WTC11 (cell line): ENCODE measurements around the gene SLC44A3. TPM values are rescaled to one million over a fixed set of nuclear protein-coding genes. Genes with fewer than 3 reads are reported as not detected.

Source experiments
- ATAC-seq: fragments of 200-7000 bp; cut with Tn5 transposase; 2 replicates; pipeline ENCODE4 v1.10.0; 2021; ENCODE audit warnings: mild to moderate bottlenecking, moderate library complexity
- CTCF ChIA-PET: fragments of 300-600 bp; sonication (Branson Sonifier 250); formaldehyde crosslinking; loops from one replicate; lab custom pipeline; 2021; ENCODE audit warnings: antibody characterized with exemption; lab: Charles Lee
- POLR2A ChIA-PET: fragments of 350-600 bp; sonication (Branson Sonifier 250); formaldehyde crosslinking; loops from one replicate; lab custom pipeline; 2021; ENCODE audit warnings: antibody characterized with exemption; lab: Charles Lee
- DNase-seq: peaks from one replicate; pipeline ENCODE4 v3.0.0; 2021; ENCODE audit warnings: low spot score
- H3K27ac Mint-ChIP-seq: 2 replicates; pipeline ENCODE4 v1.8.0; 2021; ENCODE audit warnings: mixed read lengths
- H3K27me3 Mint-ChIP-seq: 2 replicates; pipeline ENCODE4 v1.8.0; 2021; ENCODE audit warnings: low read depth, mild to moderate bottlenecking, moderate library complexity, mixed read lengths
- H3K36me3 Mint-ChIP-seq: 2 replicates; pipeline ENCODE4 v1.8.0; 2021; ENCODE audit warnings: mixed read lengths
- H3K4me1 Mint-ChIP-seq: 2 replicates; pipeline ENCODE4 v1.8.0; 2022; ENCODE audit warnings: mixed read lengths
- H3K4me3 Mint-ChIP-seq: 2 replicates; pipeline ENCODE4 v1.8.0; 2021; ENCODE audit warnings: mild to moderate bottlenecking, moderate library complexity, mixed read lengths
- H3K9me3 Mint-ChIP-seq: 2 replicates; pipeline ENCODE4 v1.8.0; 2021; ENCODE audit warnings: mixed read lengths
- ETV6 ChIP-seq: sonication (generic); formaldehyde crosslinking; IDR thresholded peaks from 2 replicates; pipeline ENCODE4 v1.8.1; 2022; ENCODE audit warnings: mild to moderate bottlenecking, missing genetic modification reagents
- FOXK1 ChIP-seq: sonication (generic); formaldehyde crosslinking; IDR thresholded peaks from 2 replicates; pipeline ENCODE4 v1.8.0; 2022; ENCODE audit warnings: mild to moderate bottlenecking, moderate library complexity, missing genetic modification reagents
- GTF2I ChIP-seq: fragments of 250-450 bp; sonication (Bioruptor Pico); conservative IDR thresholded peaks from 2 replicates; pipeline ENCODE4 v1.4.0; 2021; ENCODE audit warnings: mild to moderate bottlenecking
- KAT7 ChIP-seq: sonication (generic); formaldehyde crosslinking; IDR thresholded peaks from 2 replicates; pipeline ENCODE4 v1.8.1; 2023; ENCODE audit warnings: missing genetic modification reagents, mild to moderate bottlenecking, borderline replicate concordance
- MYBL2 ChIP-seq: sonication (generic); formaldehyde crosslinking; IDR thresholded peaks from 2 replicates; pipeline ENCODE4 v1.8.1; 2023; ENCODE audit warnings: mild to moderate bottlenecking, moderate library complexity, missing genetic modification reagents
- NFE2L1 ChIP-seq: sonication (generic); formaldehyde crosslinking; IDR thresholded peaks from 2 replicates; pipeline ENCODE4 v1.8.1; 2023; ENCODE audit warnings: missing genetic modification reagents
- NR2C2 ChIP-seq: sonication (generic); formaldehyde crosslinking; IDR thresholded peaks from 2 replicates; pipeline ENCODE4 v1.8.0; 2022; ENCODE audit warnings: mild to moderate bottlenecking, missing genetic modification reagents
- OVOL2 ChIP-seq: fragments of 250-450 bp; sonication (Bioruptor Pico); IDR thresholded peaks from 2 replicates; pipeline ENCODE4 v1.9.0; 2021; ENCODE audit warnings: mild to moderate bottlenecking, borderline replicate concordance
- PRDM15 ChIP-seq: sonication (generic); formaldehyde crosslinking; IDR thresholded peaks from 2 replicates; pipeline ENCODE4 v1.8.0; 2022; ENCODE audit warnings: missing genetic modification reagents
- RELA ChIP-seq: sonication (generic); formaldehyde crosslinking; IDR thresholded peaks from 2 replicates; pipeline ENCODE4 v1.8.1; 2022; ENCODE audit warnings: missing genetic modification reagents, mild to moderate bottlenecking, borderline replicate concordance
- TCF7 ChIP-seq: sonication (generic); formaldehyde crosslinking; IDR thresholded peaks from 2 replicates; pipeline ENCODE4 v1.8.0; 2022; ENCODE audit warnings: mild to moderate bottlenecking, low read depth, missing genetic modification reagents, moderate library complexity
- TP53 ChIP-seq: sonication (generic); formaldehyde crosslinking; IDR thresholded peaks from 2 replicates; pipeline ENCODE4 v1.8.1; 2023; ENCODE audit warnings: mild to moderate bottlenecking, missing genetic modification reagents
- ZBTB43 ChIP-seq: sonication (generic); formaldehyde crosslinking; IDR thresholded peaks from 2 replicates; pipeline ENCODE4 v1.8.1; 2023; ENCODE audit warnings: mild to moderate bottlenecking, missing genetic modification reagents
- ZNF219 ChIP-seq: sonication (generic); formaldehyde crosslinking; IDR thresholded peaks from 2 replicates; pipeline ENCODE4 v1.8.0; 2023; ENCODE audit warnings: missing genetic modification reagents, mild to moderate bottlenecking, borderline replicate concordance
- ZNF232 ChIP-seq: sonication (generic); formaldehyde crosslinking; IDR thresholded peaks from 2 replicates; pipeline ENCODE4 v1.8.0; 2022; ENCODE audit warnings: mild to moderate bottlenecking, missing genetic modification reagents
- total RNA-seq: library from RNA; stranded (reverse); gene quantifications from 3 replicates; pipeline ENCODE4 v1.2.3, GENCODE V29; 2021
- TF ChIP-seq, protein P1 (sequence below): sonication (generic); formaldehyde crosslinking; IDR thresholded peaks from 2 replicates; pipeline ENCODE4 v1.8.1; 2023; ENCODE audit warnings: mild to moderate bottlenecking, missing genetic modification reagents, moderate library complexity
- TF ChIP-seq, protein P2 (sequence below): sonication (generic); formaldehyde crosslinking; IDR thresholded peaks from 2 replicates; pipeline ENCODE4 v1.8.1; 2022; ENCODE audit warnings: mild to moderate bottlenecking, moderate library complexity, missing genetic modification reagents
- TF ChIP-seq, protein P3 (sequence below): sonication (generic); formaldehyde crosslinking; IDR thresholded peaks from 2 replicates; pipeline ENCODE4 v1.8.0; 2023; ENCODE audit warnings: missing genetic modification reagents, mild to moderate bottlenecking, borderline replicate concordance
- TF ChIP-seq, protein P4 (sequence below): fragments of 250-450 bp; sonication (Bioruptor Pico); IDR thresholded peaks from 2 replicates; pipeline ENCODE4 v2.1.2; 2022; ENCODE audit warnings: mild to moderate bottlenecking, moderate library complexity

The SLC44A3 gene
- total RNA-seq, 1 experiment from 2014 or later = 4.7 TPM

DNA sequence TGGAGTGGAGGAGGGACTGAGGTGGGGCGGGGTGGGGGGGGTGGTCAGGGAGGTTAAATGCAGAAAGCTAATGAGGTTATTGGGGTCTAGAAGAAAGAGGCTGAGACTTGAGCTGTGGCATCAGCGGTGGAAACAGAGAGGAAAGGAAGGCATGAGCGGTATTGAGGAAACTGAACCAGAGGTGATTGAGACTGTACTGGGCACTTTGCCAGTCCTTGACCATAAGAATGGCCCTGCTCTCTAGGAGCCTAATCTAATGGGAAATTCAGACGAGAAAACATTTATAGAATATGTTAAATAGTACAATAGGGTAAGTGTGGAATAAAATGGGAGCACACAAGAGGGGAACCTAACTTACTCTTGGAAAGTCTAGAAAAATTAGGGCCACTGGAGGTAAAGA is 23.7 kb downstream of the SLC44A3 start:
- no peaks in the 10 kb centered on the region for H3K36me3 Mint-ChIP-seq
- H3K9me3 Mint-ChIP-seq = no peaks in the 10 kb centered on the region
- no peaks in the 10 kb centered on the region for H3K4me1 Mint-ChIP-seq
- TF ChIP-seq, protein P1, sequence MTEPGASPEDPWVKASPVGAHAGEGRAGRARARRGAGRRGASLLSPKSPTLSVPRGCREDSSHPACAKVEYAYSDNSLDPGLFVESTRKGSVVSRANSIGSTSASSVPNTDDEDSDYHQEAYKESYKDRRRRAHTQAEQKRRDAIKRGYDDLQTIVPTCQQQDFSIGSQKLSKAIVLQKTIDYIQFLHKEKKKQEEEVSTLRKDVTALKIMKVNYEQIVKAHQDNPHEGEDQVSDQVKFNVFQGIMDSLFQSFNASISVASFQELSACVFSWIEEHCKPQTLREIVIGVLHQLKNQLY (CRISPR knock-in tag) = no peak
- TF ChIP-seq ZNF232 (CRISPR knock-in tag) (no peak), RELA (CRISPR knock-in tag) (no peak), OVOL2 (CRISPR knock-in tag) (no peak), FOXK1 (CRISPR knock-in tag) (no peak), GTF2I (CRISPR knock-in tag) (no peak), PRDM15 (CRISPR knock-in tag) (no peak), ZBTB43 (CRISPR knock-in tag) (no peak), NR2C2 (no peak), MYBL2 (CRISPR knock-in tag) (no peak), ZNF219 (no peak), KAT7 (no peak), ETV6 (CRISPR knock-in tag) (no peak), NFE2L1 (CRISPR knock-in tag) (no peak), TP53 (CRISPR knock-in tag) (no peak), TCF7 (CRISPR knock-in tag) (no peak)
- TF ChIP-seq, protein P2, sequence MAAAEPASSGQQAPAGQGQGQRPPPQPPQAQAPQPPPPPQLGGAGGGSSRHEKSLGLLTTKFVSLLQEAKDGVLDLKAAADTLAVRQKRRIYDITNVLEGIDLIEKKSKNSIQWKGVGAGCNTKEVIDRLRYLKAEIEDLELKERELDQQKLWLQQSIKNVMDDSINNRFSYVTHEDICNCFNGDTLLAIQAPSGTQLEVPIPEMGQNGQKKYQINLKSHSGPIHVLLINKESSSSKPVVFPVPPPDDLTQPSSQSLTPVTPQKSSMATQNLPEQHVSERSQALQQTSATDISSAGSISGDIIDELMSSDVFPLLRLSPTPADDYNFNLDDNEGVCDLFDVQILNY (CRISPR knock-in tag) = no peak
- TF ChIP-seq, protein P3, sequence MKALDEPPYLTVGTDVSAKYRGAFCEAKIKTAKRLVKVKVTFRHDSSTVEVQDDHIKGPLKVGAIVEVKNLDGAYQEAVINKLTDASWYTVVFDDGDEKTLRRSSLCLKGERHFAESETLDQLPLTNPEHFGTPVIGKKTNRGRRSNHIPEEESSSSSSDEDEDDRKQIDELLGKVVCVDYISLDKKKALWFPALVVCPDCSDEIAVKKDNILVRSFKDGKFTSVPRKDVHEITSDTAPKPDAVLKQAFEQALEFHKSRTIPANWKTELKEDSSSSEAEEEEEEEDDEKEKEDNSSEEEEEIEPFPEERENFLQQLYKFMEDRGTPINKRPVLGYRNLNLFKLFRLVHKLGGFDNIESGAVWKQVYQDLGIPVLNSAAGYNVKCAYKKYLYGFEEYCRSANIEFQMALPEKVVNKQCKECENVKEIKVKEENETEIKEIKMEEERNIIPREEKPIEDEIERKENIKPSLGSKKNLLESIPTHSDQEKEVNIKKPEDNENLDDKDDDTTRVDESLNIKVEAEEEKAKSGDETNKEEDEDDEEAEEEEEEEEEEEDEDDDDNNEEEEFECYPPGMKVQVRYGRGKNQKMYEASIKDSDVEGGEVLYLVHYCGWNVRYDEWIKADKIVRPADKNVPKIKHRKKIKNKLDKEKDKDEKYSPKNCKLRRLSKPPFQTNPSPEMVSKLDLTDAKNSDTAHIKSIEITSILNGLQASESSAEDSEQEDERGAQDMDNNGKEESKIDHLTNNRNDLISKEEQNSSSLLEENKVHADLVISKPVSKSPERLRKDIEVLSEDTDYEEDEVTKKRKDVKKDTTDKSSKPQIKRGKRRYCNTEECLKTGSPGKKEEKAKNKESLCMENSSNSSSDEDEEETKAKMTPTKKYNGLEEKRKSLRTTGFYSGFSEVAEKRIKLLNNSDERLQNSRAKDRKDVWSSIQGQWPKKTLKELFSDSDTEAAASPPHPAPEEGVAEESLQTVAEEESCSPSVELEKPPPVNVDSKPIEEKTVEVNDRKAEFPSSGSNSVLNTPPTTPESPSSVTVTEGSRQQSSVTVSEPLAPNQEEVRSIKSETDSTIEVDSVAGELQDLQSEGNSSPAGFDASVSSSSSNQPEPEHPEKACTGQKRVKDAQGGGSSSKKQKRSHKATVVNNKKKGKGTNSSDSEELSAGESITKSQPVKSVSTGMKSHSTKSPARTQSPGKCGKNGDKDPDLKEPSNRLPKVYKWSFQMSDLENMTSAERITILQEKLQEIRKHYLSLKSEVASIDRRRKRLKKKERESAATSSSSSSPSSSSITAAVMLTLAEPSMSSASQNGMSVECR (CRISPR knock-in tag) = no peak
- TF ChIP-seq, protein P4, sequence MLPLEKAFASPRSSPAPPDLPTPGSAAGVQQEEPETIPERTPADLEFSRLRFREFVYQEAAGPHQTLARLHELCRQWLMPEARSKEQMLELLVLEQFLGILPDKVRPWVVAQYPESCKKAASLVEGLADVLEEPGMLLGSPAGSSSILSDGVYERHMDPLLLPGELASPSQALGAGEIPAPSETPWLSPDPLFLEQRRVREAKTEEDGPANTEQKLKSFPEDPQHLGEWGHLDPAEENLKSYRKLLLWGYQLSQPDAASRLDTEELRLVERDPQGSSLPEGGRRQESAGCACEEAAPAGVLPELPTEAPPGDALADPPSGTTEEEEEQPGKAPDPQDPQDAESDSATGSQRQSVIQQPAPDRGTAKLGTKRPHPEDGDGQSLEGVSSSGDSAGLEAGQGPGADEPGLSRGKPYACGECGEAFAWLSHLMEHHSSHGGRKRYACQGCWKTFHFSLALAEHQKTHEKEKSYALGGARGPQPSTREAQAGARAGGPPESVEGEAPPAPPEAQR (CRISPR knock-in tag) = no peak
- ATAC-seq (no peak), DNase-seq (no peak)
- ChIA-PET POLR2A (no interaction called here), CTCF (interaction anchor here (0.8 to 3.1 kb wide), 2 partner anchors 10 to 14 kb away, joined by 8 to 13 read pairs; no protein-coding TSS in a partner anchor)
- no peak overlapping the region for H3K4me3 Mint-ChIP-seq
- H3K27me3 Mint-ChIP-seq = no peaks in the 10 kb centered on the region
- no peak overlapping the region for H3K27ac Mint-ChIP-seq
